GM12878 (cell line): ENCODE data around the gene DACH1. TPM values are rescaled to one million over a fixed set of nuclear protein-coding genes. Genes with fewer than 3 reads are reported as not detected.

Source experiments
- ATAC-seq: fragments of 200-7000 bp; cut with Tn5 transposase; 3 replicates; pipeline ENCODE4 v1.9.1; 2020; ENCODE audit warnings: mild to moderate bottlenecking, moderate library complexity
- BruUV-seq: library from RNA; stranded (reverse); fragments of 400-500 nt; replicated peaks from 2 replicates; lab custom pipeline; 2021; lab: Mats Ljungman, UMichigan
- CTCF ChIA-PET: fragments of 300-600 bp; sonication (Branson Sonifier 250); formaldehyde crosslinking; extraction: SDS; loops from one replicate; lab custom pipeline; 2021; ENCODE audit warnings: inconsistent platforms; lab: Yijun Ruan, JAX
- POLR2A ChIA-PET: fragments of 350-600 bp; formaldehyde crosslinking; extraction: SDS; loops from one replicate; lab custom pipeline; 2021; ENCODE audit warnings: inconsistent platforms; lab: Charles Lee
- RAD21 ChIA-PET: fragments of 300-600 bp; sonication (Branson Sonifier 250); formaldehyde crosslinking; loops from one replicate; lab custom pipeline; 2023; ENCODE audit warnings: antibody characterized with exemption; ENCODE audit not compliant: unreplicated experiment; lab: Charles Lee
- SMC1A ChIA-PET: fragments of 300-600 bp; sonication (Branson Sonifier 250); formaldehyde crosslinking; loops from one replicate; lab custom pipeline; 2023; ENCODE audit not compliant: unreplicated experiment, uncharacterized antibody; lab: Charles Lee
- DNase-seq: peaks from one replicate; pipeline ENCODE4 v3.0.0-alpha.2; 2011; ENCODE audit warnings: low read depth, low spot score
- FAIRE-seq: peaks from 3 replicates; lab custom pipeline; 2011; peaks lifted over from hg19 to GRCh38; lab: Jason Lieb, UNC
- H2AFZ ChIP-seq: 2 replicates; pipeline ENCODE4 v1.6.0; 2011; ENCODE audit warnings: low read depth, low read length, control low read depth; ENCODE audit not compliant: control insufficient read depth
- H3K27ac ChIP-seq: 2 replicates; pipeline ENCODE4 v1.5.1; 2011; ENCODE audit warnings: control low read depth; ENCODE audit not compliant: control insufficient read depth, insufficient read depth
- H3K27me3 ChIP-seq, 2 experiments: replicated peaks in 1 of 2; 2 replicates each; pipeline versions ENCODE4 v1.6.0 to v1.6.1; 2011; ENCODE audit warnings: low read length in 1 of 2; ENCODE audit not compliant: control insufficient read depth in 2 of 2, insufficient read depth in 2 of 2
- H3K36me3 ChIP-seq, 2 experiments: 2 replicates each; pipeline ENCODE4 v1.5.1; 2011; ENCODE audit warnings: low read length in 1 of 2; ENCODE audit not compliant: control insufficient read depth in 2 of 2, insufficient read depth in 2 of 2
- H3K4me1 ChIP-seq: 2 replicates; pipeline ENCODE4 v1.6.1; 2011; ENCODE audit warnings: mild to moderate bottlenecking, low read length, moderate library complexity, mixed read lengths; ENCODE audit not compliant: control insufficient read depth, insufficient read depth
- H3K4me2 ChIP-seq: 2 replicates; pipeline ENCODE4 v1.6.0; 2011; ENCODE audit warnings: control low read depth; ENCODE audit not compliant: control insufficient read depth, insufficient read depth
- H3K4me3 ChIP-seq: fragments of 200-600 bp; sonication (generic); 2 replicates; pipeline ENCODE4 v1.5.1; 2016
- H3K79me2 ChIP-seq: 2 replicates; pipeline ENCODE4 v1.6.0; 2011; ENCODE audit warnings: low read length; ENCODE audit not compliant: control insufficient read depth, insufficient read depth
- H3K9ac ChIP-seq: 2 replicates; pipeline ENCODE4 v1.8.0; 2011; ENCODE audit warnings: low read length, control low read depth, mixed read lengths; ENCODE audit not compliant: control insufficient read depth, insufficient read depth
- H3K9me3 ChIP-seq: replicated peaks from 3 replicates; pipeline ENCODE4 v1.5.1; 2011; ENCODE audit warnings: mild to moderate bottlenecking, low read length; ENCODE audit not compliant: control insufficient read depth, insufficient read depth
- H4K20me1 ChIP-seq: 2 replicates; pipeline ENCODE4 v1.6.0; 2011; ENCODE audit not compliant: control insufficient read depth, insufficient read depth
- ASH2L ChIP-seq: fragments of 300-600, 200-600 bp; sonication (generic); IDR thresholded peaks from 2 replicates; pipeline ENCODE4 v1.6.1; 2017; ENCODE audit warnings: low read depth, mild to moderate bottlenecking, borderline replicate concordance
- ATF2 ChIP-seq: IDR thresholded peaks from 2 replicates; pipeline ENCODE4 v1.6.1; 2012; ENCODE audit warnings: low read length, inconsistent platforms
- BCL11A ChIP-seq: IDR thresholded peaks from 2 replicates; pipeline ENCODE4 v1.6.1; 2011; ENCODE audit warnings: low read depth, low read length
- IKZF2 ChIP-seq, 2 experiments: fragments of 450-650 bp; IDR thresholded peaks; 2 replicates each; pipeline ENCODE4 v1.6.1; 2017; ENCODE audit warnings: mild to moderate bottlenecking in 2 of 2, moderate library complexity in 2 of 2
- NR2C1 ChIP-seq: fragments of 450-650 bp; IDR thresholded peaks from 2 replicates; pipeline ENCODE4 v1.6.1; 2017; ENCODE audit warnings: antibody characterized with exemption, mild to moderate bottlenecking, moderate library complexity
- RFX5 ChIP-seq: IDR thresholded peaks from 2 replicates; pipeline ENCODE4 v1.6.1; 2011; ENCODE audit warnings: low read depth, low read length, improper control_type of control experiment
- WGBS: methylation state at CpG from one replicate; pipeline ENCODE4 v1.1.6; 2016; ENCODE audit warnings: low lambda C conversion rate; ENCODE audit not compliant: insufficient replicate concordance, insufficient coverage; ENCODE audit errors: missing lambda C conversion rate; 5-methylcytosine and 5-hydroxymethylcytosine counted together
- in situ Hi-C: fragments of 300-500 bp; cut with MboI; formaldehyde crosslinking; loops from 9 replicates; pipeline ENCODE4 v1.14.3; 2018; ENCODE audit warnings: mixed read lengths
- intact Hi-C: fragments of 100-400 bp; cut with micrococcal nuclease; formaldehyde crosslinking; loops from one replicate; pipeline ENCODE4 v1.14.2; 2022; ENCODE audit not compliant: unreplicated experiment
- polyA plus RNA-seq, 11 experiments: library from polyadenylated mRNA; depleted of rRNA in 4 of 11; unstranded in 6 of 11; stranded (reverse) in 5 of 11; fragments of >200 nt; fragmentation: Nextera tagmentation in 4 of 11; fragmentation: Illumina TruSeq in 1 of 11; extraction: Ambion mirVana in 4 of 11; extraction: Trizol in 1 of 11; gene quantifications; 1 replicate in 1 of 11; 2 replicates in 10 of 11; pipeline versions ENCODE4 v1.2.1 to v1.2.3, GENCODE V29; 2011 to 2016; ENCODE audit warnings: inconsistent platforms in 2 of 11, missing spikeins in 2 of 11, low read depth in 1 of 11
- total RNA-seq, 4 experiments: library from RNA; depleted of rRNA in 3 of 4; stranded (reverse); fragments of >200 nt in 3 of 4; fragmentation: Illumina TruSeq in 1 of 4; extraction: Trizol in 1 of 4; gene quantifications; 2 replicates each; pipeline versions ENCODE4 v1.2.1 to v1.2.3, GENCODE V29; 2013 to 2021
- TF ChIP-seq, protein P1 (sequence below): fragments of 150-350 bp; IDR thresholded peaks from 2 replicates; pipeline ENCODE4 v1.6.1; 2016; ENCODE audit warnings: low read depth, low read length
- TF ChIP-seq, protein P2 (sequence below): fragments of 450-650 bp; IDR thresholded peaks from 2 replicates; pipeline ENCODE4 v1.6.1; 2014; ENCODE audit warnings: mild to moderate bottlenecking

Gene DACH1
- total and polyA plus RNA-seq, 10 of the 15 experiments (the other 5 are each of a cell fraction or from before 2014, with no cell fraction given): 0.05 TPM; not detected in 9

GRCh38 chr13:71703138-71703537 lies 163.9 kb downstream of the DACH1 start:
- intact Hi-C loops: no loop called here
- no peaks in the 10 kb centered on the region for H3K27me3 ChIP-seq
- POLR2A ChIA-PET: no interaction called here
- DNase-seq (no peak), ATAC-seq (no peak), FAIRE-seq (no peak)
- no peaks in the 10 kb centered on the region for H4K20me1 ChIP-seq
- RAD21 ChIA-PET: no interaction called here
- H2AFZ ChIP-seq: no peak overlapping the region
- SMC1A ChIA-PET: interaction anchor here (0.9 kb wide), 1 partner anchor 13 kb away, joined by 3 read pairs; no protein-coding TSS in a partner anchor
- H3K36me3 ChIP-seq: no peaks in the 10 kb centered on the region
- CTCF ChIA-PET: no interaction called here
- no peak overlapping the region for H3K4me2 ChIP-seq
- H3K9ac ChIP-seq: no peak overlapping the region
- no peak overlapping the region for H3K4me3 ChIP-seq
- 9% methylated on average over 2 of the region's 2 CpGs for WGBS
- H3K27ac ChIP-seq: no peak overlapping the region
- H3K79me2 ChIP-seq: no peaks in the 10 kb centered on the region
- in situ Hi-C loops: no loop called here
- peak; percentile 60; the same call in 1 of the 2 replicates for TF ChIP-seq RFX5
- TF ChIP-seq, protein P1, sequence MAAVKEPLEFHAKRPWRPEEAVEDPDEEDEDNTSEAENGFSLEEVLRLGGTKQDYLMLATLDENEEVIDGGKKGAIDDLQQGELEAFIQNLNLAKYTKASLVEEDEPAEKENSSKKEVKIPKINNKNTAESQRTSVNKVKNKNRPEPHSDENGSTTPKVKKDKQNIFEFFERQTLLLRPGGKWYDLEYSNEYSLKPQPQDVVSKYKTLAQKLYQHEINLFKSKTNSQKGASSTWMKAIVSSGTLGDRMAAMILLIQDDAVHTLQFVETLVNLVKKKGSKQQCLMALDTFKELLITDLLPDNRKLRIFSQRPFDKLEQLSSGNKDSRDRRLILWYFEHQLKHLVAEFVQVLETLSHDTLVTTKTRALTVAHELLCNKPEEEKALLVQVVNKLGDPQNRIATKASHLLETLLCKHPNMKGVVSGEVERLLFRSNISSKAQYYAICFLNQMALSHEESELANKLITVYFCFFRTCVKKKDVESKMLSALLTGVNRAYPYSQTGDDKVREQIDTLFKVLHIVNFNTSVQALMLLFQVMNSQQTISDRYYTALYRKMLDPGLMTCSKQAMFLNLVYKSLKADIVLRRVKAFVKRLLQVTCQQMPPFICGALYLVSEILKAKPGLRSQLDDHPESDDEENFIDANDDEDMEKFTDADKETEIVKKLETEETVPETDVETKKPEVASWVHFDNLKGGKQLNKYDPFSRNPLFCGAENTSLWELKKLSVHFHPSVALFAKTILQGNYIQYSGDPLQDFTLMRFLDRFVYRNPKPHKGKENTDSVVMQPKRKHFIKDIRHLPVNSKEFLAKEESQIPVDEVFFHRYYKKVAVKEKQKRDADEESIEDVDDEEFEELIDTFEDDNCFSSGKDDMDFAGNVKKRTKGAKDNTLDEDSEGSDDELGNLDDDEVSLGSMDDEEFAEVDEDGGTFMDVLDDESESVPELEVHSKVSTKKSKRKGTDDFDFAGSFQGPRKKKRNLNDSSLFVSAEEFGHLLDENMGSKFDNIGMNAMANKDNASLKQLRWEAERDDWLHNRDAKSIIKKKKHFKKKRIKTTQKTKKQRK: no peak
- no TSS peak for BruUV-seq
- H3K9me3 ChIP-seq: no peaks in the 10 kb centered on the region
- no peaks in the 10 kb centered on the region for H3K4me1 ChIP-seq

DNA sequence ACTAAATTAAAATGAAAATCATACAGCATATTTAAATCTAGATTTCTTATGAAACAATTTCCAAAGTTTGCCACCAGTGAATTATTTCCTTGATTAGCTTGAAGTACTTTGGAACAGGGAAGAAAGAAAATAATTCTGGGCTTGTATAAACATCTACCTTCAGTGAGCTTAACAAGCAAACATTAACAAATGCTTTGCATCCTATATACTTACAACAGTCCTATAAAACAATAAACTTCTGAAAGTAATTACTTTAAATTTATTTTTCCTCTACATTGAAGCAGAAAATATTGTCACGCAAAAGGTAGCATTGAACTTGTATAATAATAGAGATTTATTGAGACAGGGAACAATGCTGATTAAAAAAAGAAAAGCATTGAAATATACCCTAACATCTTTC lies 164.8 kb downstream of the DACH1 start:
- 48% methylated on average over 1 of the region's 1 CpG for WGBS
- TF ChIP-seq ATF2: no peak
- no peak for TF ChIP-seq BCL11A
- TF ChIP-seq ASH2L: no peak
- TF ChIP-seq NR2C1: no peak
- TF ChIP-seq, protein P2, sequence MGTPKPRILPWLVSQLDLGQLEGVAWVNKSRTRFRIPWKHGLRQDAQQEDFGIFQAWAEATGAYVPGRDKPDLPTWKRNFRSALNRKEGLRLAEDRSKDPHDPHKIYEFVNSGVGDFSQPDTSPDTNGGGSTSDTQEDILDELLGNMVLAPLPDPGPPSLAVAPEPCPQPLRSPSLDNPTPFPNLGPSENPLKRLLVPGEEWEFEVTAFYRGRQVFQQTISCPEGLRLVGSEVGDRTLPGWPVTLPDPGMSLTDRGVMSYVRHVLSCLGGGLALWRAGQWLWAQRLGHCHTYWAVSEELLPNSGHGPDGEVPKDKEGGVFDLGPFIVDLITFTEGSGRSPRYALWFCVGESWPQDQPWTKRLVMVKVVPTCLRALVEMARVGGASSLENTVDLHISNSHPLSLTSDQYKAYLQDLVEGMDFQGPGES: no peak
- no peak for TF ChIP-seq IKZF2 (IDR thresholded peaks at IDR 0.05)

More for the DNA sequence above, 164.8 kb downstream of the DACH1 start:
- intact Hi-C loops: no loop called here
- ChIA-PET SMC1A (no interaction called here), POLR2A (no interaction called here), RAD21 (no interaction called here), CTCF (no interaction called here)
- in situ Hi-C loops: no loop called here
- FAIRE-seq: no peak
- Histone ChIP-seq H3K36me3 (no peaks in the 10 kb centered on the region), H3K4me1 (no peaks in the 10 kb centered on the region), H4K20me1 (no peaks in the 10 kb centered on the region), H3K4me2 (no peak overlapping the region), H2AFZ (no peak overlapping the region), H3K9ac (no peak overlapping the region), H3K9me3 (no peaks in the 10 kb centered on the region), H3K27me3 (no peaks in the 10 kb centered on the region), H3K79me2 (no peaks in the 10 kb centered on the region), H3K27ac (no peak overlapping the region), H3K4me3 (no peak overlapping the region)
- no TSS peak for BruUV-seq
- no peak for ATAC-seq
- DNase-seq: no peak
